ENCODE results near the gene TEF.

Gene TEF

DNA sequence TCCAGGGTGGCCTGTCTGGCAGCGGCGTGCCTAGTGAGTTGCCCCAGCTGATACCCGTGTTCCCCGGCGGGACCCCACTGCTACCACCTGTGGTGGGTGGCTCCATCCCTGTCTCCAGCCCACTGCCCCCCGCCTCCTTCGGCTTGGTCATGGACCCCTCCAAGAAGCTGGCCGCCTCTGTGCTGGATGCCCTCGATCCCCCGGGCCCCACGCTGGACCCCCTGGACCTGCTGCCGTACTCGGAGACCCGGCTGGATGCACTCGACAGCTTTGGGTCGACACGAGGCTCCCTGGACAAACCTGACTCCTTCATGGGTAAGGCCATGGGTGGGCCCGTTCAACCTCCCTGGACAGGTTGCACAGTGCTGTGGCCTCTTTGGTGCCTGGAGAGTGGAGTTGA, 41.9 kb upstream of the TEF start:
- TF ChIP-seq, protein P1, sequence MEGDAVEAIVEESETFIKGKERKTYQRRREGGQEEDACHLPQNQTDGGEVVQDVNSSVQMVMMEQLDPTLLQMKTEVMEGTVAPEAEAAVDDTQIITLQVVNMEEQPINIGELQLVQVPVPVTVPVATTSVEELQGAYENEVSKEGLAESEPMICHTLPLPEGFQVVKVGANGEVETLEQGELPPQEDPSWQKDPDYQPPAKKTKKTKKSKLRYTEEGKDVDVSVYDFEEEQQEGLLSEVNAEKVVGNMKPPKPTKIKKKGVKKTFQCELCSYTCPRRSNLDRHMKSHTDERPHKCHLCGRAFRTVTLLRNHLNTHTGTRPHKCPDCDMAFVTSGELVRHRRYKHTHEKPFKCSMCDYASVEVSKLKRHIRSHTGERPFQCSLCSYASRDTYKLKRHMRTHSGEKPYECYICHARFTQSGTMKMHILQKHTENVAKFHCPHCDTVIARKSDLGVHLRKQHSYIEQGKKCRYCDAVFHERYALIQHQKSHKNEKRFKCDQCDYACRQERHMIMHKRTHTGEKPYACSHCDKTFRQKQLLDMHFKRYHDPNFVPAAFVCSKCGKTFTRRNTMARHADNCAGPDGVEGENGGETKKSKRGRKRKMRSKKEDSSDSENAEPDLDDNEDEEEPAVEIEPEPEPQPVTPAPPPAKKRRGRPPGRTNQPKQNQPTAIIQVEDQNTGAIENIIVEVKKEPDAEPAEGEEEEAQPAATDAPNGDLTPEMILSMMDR (IDR thresholded peaks at IDR 0.05; ENCODE audit: low read length, missing control alignments): no peak
- DNase-seq (ENCODE audit: low read depth): no peak
- H3K4me3 ChIP-seq (replicated peaks; ENCODE audit: low read depth, low read length): no peak overlapping the region

DNA sequence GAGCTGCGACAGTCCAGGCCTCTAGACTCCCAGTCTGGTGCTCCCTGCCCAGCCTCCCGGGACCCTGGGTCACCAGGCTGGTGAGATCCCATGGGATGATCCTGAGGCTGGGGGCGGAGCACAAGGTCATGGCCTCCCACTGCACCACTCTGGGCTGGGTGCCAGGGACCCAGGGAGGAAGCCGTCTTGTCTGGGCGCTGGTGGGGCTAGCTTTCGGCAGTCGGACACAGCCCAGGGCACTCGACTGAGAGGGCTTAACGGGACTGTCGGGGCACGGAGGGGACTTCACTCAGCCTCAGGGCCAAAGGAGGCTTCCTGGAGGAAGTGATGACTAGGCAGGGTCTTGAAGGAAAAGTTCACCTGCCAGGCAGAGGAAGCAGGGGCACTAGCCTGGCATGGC, 41.4 kb upstream of the TEF start:
- H3K4me3 ChIP-seq (replicated peaks; ENCODE audit: low read depth, low read length): no peak overlapping the region
- DNase-seq (ENCODE audit: low read depth): no peak
- TF ChIP-seq, protein P1 (IDR thresholded peaks at IDR 0.05; ENCODE audit: low read length, missing control alignments): no peak

DNA sequence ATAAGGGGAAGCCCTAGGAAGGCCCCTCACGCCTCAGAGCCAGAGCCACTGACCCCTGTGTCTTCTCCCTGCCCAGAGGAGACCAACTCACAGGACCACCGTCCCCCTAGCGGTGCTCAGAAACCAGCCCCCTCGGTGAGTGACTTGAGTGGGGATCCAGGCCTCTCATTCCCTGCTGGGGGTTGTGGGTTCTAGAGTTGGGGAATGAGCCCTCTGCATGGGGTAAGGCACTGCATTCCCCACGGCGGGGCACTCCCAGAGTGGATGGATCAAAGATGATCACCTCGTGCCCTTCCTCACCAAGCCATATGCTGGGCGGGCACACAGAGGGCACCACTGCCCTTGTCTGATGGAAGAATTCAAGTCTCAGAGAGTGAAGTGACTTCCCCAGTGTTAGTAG, 40.7 kb upstream of the TEF start:
- no peak overlapping the region for H3K4me3 ChIP-seq (replicated peaks; ENCODE audit: low read depth, low read length)
- DNase-seq (ENCODE audit: low read depth): no peak
- TF ChIP-seq, protein P1 (IDR thresholded peaks at IDR 0.05; ENCODE audit: low read length, missing control alignments): no peak

DNA sequence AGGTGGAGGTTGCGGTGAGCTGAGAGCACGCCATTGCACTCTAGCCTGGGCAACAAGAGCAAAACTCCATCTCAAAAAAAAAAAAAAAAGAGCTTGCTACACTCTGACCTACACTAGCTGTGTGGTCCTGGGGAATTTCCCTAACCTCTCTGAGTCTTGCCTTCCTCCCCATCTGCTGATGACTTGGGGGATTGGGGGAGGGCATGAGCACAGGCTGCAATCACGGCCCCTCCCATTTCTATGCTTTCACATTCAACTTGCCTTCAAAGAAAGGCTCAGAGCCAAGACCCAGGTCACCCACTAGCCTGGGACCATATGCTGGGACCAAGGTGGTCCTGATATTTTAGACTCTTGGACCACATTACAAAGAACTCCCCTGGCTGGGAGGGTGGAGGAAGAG, 39.8 kb upstream of the TEF start:
- TF ChIP-seq, protein P1 (IDR thresholded peaks at IDR 0.05; ENCODE audit: low read length, missing control alignments): no peak
- no peak overlapping the region for H3K4me3 ChIP-seq (replicated peaks; ENCODE audit: low read depth, low read length)
- no peak for DNase-seq (ENCODE audit: low read depth)

DNA sequence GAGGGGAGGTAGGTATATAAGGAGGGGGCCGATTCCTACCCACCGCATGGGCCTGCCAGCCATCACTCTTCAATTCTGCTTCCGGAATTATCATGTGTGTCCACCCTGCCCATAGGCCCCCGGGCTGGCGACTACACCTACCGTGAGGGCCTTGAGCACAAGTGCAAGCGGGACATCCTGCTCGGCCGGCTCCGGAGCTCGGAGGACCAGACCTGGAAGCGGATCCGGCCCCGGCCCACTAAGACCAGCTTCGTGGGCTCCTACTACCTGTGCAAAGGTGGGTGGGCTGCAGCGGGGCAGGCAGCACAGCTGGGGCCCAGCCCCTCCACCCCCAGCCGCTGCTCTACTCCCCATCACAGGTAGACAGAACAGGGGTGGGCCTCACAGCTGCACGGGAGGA, 38.4 kb upstream of the TEF start:
- no peak overlapping the region for H3K4me3 ChIP-seq (replicated peaks; ENCODE audit: low read depth, low read length)
- TF ChIP-seq, protein P1 (IDR thresholded peaks at IDR 0.05; ENCODE audit: low read length, missing control alignments): no peak
- no peak for DNase-seq (ENCODE audit: low read depth)

DNA sequence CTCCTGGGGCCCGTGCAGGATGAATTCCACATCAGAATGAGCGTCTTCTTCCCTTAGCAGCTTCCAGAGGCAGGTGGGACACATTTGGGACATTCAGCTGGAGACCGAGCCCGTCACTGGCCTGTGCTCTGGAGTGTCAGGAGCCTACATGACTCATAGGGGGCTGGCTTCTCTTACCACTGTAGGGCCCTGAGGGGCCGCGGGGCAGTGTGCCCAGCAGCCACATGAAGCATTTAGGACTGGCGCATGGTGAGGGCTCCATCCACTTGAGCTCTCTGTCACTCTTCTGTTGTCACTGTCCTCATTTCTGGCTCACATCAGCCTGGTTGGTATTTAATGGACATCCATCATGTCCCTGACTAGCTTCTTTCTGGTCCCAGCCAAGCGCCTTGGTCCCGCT, 38.0 kb upstream of the TEF start:
- no peak for DNase-seq (ENCODE audit: low read depth)
- H3K4me3 ChIP-seq (replicated peaks; ENCODE audit: low read depth, low read length): no peak overlapping the region

DNA sequence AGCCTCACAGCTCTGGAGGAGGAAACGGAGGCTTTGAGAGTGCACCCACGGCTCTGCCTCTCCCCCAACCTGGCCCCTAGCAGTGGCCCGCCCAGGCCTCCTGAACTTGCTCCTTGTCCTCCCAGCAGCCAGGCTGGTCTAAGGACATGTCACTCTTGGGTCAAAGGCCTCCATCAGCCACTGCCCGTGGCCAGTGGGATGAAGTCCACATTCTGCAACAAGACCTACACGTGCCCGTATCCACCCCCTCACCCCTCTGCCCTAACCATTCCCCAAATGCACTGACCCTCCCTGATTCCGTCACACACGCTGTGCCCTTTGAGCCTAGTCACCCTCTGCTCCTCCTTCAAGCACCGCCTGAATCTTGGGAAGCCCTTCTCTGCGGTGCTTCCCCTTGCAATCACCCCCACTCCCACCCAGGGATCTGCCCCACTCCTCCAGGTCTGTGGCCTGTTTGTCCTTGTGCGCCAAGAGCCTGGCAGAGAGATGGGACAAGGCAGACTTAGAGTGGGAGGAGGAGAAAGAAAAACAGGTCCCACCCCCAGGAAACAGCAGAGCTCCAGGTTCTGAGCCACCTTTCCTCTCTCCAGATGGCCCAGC, 37.5 kb upstream of the TEF start:
- DNase-seq (ENCODE audit: low read depth): no peak
- H3K4me3 ChIP-seq (replicated peaks; ENCODE audit: low read depth, low read length): no peak overlapping the region

More for the DNA sequence above, 38.0 kb upstream of the TEF start:
- TF ChIP-seq, protein P1 (IDR thresholded peaks at IDR 0.05; ENCODE audit: low read length, missing control alignments): no peak

More for the DNA sequence above, 37.5 kb upstream of the TEF start:
- TF ChIP-seq, protein P1 (IDR thresholded peaks at IDR 0.05; ENCODE audit: low read length, missing control alignments): no peak
